Measurements from ENCODE around the gene COL18A1. TPM values are rescaled to one million over a fixed set of nuclear protein-coding genes. Genes with fewer than 3 reads are reported as not detected.

Gene COL18A1
- total RNA-seq, 1 donor from 2014 or later: 52.6 TPM

DNA sequence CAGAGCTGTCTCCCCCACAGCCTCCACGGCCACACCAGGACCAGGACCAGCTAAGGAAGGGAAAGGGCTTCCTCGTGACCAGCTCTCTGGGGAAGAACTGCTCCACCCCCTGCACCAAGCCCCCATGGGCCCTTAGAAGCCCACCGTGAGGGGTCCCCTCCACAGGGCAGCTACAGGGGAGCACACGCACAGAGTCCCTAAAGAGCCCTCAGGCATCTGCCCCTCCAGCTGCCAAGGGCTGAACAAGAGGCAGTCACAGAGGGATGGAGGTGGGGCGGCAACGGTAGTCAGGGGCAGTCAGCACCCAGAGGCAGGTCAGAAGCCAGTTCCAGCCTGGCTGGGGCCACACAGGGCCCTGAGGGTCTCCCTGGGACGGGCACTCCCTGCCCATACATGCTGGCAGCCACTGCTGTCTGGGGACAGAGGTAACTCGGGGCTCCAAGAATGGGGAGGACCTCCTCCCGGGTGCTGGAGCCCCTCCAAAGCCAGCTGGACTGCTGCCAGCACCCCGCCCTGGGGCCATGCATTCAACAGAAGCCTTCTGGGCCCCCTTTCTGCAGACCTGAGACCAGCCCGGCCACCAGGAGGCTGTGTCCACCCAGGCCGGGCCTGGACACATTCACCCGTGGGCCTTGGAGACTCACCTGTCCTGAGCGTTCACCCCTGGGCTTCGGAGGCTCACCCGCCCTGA is 118.6 kb downstream of the COL18A1 start:
- Histone ChIP-seq H4K20me1 (ENCODE audit: low read depth) (no peaks in the 10 kb centered on the region), H2AFZ (replicated peaks) (no peak overlapping the region), H3K79me2 (ENCODE audit: low read depth) (no peaks in the 10 kb centered on the region), H3K9ac (no peak overlapping the region), H3K4me1 (no peaks in the 10 kb centered on the region), H3K27me3 (no peaks in the 10 kb centered on the region), H3K36me3 (peaks cover 25% of the 10 kb centered on the region), H3K4me2 (no peak overlapping the region), H3K4me3 (no peak overlapping the region), H3K9me3 (ENCODE audit: low read depth) (peaks cover 12% of the 10 kb centered on the region), H3K27ac (no peak overlapping the region), H3F3A (ENCODE audit: low read depth) (no peaks in the 10 kb centered on the region)
- Mint-ChIP-seq H3K27me3 (ENCODE audit: insufficient read depth, low read depth) (no peaks in the 10 kb centered on the region), H3K27ac (no peak overlapping the region), H3K36me3 (peaks cover 49% of the 10 kb centered on the region), H3K4me1 (no peaks in the 10 kb centered on the region), H3K4me3 (no peak overlapping the region), H3K9me3 (peaks cover 38% of the 10 kb centered on the region)
- TF ChIP-seq, protein P1, sequence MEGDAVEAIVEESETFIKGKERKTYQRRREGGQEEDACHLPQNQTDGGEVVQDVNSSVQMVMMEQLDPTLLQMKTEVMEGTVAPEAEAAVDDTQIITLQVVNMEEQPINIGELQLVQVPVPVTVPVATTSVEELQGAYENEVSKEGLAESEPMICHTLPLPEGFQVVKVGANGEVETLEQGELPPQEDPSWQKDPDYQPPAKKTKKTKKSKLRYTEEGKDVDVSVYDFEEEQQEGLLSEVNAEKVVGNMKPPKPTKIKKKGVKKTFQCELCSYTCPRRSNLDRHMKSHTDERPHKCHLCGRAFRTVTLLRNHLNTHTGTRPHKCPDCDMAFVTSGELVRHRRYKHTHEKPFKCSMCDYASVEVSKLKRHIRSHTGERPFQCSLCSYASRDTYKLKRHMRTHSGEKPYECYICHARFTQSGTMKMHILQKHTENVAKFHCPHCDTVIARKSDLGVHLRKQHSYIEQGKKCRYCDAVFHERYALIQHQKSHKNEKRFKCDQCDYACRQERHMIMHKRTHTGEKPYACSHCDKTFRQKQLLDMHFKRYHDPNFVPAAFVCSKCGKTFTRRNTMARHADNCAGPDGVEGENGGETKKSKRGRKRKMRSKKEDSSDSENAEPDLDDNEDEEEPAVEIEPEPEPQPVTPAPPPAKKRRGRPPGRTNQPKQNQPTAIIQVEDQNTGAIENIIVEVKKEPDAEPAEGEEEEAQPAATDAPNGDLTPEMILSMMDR (IDR thresholded peaks at IDR 0.05): no peak
- no peak for TF ChIP-seq EZH2 (IDR thresholded peaks at IDR 0.05)
- no peak for TF ChIP-seq EZH2phosphoT487 (IDR thresholded peaks at IDR 0.05)
- DNase-seq (ENCODE audit: low spot score): no peak

- Mint-ChIP-seq H3K36me3 (peaks cover 38% of the 10 kb centered on the region), H3K9me3 (peaks cover 26% of the 10 kb centered on the region), H3K27me3 (ENCODE audit: insufficient read depth, low read depth) (no peaks in the 10 kb centered on the region), H3K4me1 (no peaks in the 10 kb centered on the region), H3K27ac (no peak overlapping the region), H3K4me3 (no peak overlapping the region)
- Histone ChIP-seq H3K9ac (no peak overlapping the region), H3K9me3 (ENCODE audit: low read depth) (peaks cover 7% of the 10 kb centered on the region), H3K79me2 (ENCODE audit: low read depth) (no peaks in the 10 kb centered on the region), H3F3A (ENCODE audit: low read depth) (no peaks in the 10 kb centered on the region), H3K4me2 (no peak overlapping the region), H2AFZ (replicated peaks) (no peak overlapping the region), H3K27ac (no peak overlapping the region), H4K20me1 (ENCODE audit: low read depth) (no peaks in the 10 kb centered on the region), H3K27me3 (no peaks in the 10 kb centered on the region), H3K36me3 (peaks cover 17% of the 10 kb centered on the region), H3K4me3 (no peak overlapping the region), H3K4me1 (no peaks in the 10 kb centered on the region)
- DNase-seq (ENCODE audit: low spot score): no peak
- TF ChIP-seq, protein P1 (IDR thresholded peaks at IDR 0.05): no peak
- TF ChIP-seq EZH2phosphoT487 (IDR thresholded peaks at IDR 0.05) (no peak), EZH2 (IDR thresholded peaks at IDR 0.05) (no peak)
These were observed 119.8 kb downstream of the COL18A1 start for GRCh38 chr21:45524756-45525152.

GRCh38 chr21:45525153-45525909 is 120.4 kb downstream of the COL18A1 start:
- no peak overlapping the region for H3K4me3 Mint-ChIP-seq
- Histone ChIP-seq H3K4me1 (no peaks in the 10 kb centered on the region), H3K79me2 (ENCODE audit: low read depth) (no peaks in the 10 kb centered on the region), H3K27ac (no peak overlapping the region), H3K9ac (no peak overlapping the region), H3K4me2 (no peak overlapping the region), H2AFZ (replicated peaks) (no peak overlapping the region), H3K4me3 (no peak overlapping the region), H3K36me3 (peaks cover 11% of the 10 kb centered on the region), H3K27me3 (no peaks in the 10 kb centered on the region), H3F3A (ENCODE audit: low read depth) (no peaks in the 10 kb centered on the region), H3K9me3 (ENCODE audit: low read depth) (peaks cover 1% of the 10 kb centered on the region), H4K20me1 (ENCODE audit: low read depth) (no peaks in the 10 kb centered on the region)
- H3K4me1 Mint-ChIP-seq: no peaks in the 10 kb centered on the region
- peaks cover 32% of the 10 kb centered on the region for H3K36me3 Mint-ChIP-seq
- no peaks in the 10 kb centered on the region for H3K27me3 Mint-ChIP-seq (ENCODE audit: insufficient read depth, low read depth)
- H3K9me3 Mint-ChIP-seq: peaks cover 20% of the 10 kb centered on the region
- no peak overlapping the region for H3K27ac Mint-ChIP-seq
- no peak for DNase-seq (ENCODE audit: low spot score)
- TF ChIP-seq EZH2 (IDR thresholded peaks at IDR 0.05) (no peak), EZH2phosphoT487 (IDR thresholded peaks at IDR 0.05) (no peak)
- TF ChIP-seq, protein P1 (IDR thresholded peaks at IDR 0.05): no peak
